T-helper 22 cell (primary cell): ENCODE measurements around the gene CISH.

Experiments
- DNase-seq: peaks from one replicate; pipeline ENCODE4 v3.0.0-alpha.2; 2020; ENCODE audit warnings: low read depth

Gene CISH

DNA sequence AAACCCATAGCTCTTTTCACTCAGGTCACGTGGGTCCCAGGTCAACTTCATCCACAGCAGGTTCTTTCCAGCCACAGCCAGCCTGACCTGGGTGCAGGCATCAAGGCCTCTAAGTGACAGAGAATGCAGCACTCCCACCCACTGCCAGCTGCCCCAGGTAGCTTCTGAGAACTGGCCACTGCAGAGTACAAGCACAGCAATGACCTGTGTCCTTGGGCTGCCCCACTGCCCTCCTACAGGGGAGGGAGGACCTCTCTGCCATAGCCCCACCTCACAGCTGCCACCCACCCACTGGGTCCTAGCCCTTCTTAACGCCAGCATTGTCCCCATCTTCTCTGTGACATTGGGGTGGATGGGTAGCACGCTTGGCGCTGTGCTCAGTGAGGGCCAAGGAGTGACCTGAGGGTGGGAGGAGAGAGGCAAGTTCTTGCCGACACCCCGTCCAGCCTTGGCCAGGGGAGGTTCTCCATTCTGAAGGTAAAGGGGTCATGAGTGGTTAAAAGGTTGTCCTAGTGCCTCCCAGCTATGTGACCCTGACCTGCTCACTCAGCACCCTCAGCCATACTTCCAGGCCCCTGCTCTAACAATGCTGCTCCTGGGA, 12.4 kb downstream of the CISH start:
- no peak for DNase-seq

DNA sequence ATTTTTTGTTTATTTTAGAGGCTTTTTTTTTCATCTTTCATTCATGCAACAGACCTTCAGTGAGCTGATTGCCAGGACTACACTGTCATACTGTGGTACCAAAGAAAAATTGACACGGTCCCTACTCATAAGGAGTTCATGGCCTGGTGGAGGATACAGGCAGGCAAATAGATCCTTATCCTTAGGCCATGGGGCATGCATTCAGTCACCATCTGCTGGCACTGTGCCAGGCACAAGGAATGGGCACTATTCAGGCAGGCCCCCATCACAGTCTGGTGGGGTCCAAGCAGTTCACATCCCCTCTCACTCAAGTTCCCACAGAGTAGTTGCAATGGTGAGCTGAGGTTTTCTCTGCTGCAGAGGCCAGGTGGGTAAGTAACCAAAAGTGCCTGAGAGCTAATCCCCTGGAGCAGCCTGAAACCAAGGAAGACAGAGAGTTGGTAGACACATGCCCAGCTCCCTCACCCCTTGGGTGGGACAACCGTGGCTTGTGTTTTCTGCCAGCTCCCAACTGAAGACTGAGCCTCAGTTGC, 17.3 kb downstream of the CISH start:
- no peak for DNase-seq

DNA sequence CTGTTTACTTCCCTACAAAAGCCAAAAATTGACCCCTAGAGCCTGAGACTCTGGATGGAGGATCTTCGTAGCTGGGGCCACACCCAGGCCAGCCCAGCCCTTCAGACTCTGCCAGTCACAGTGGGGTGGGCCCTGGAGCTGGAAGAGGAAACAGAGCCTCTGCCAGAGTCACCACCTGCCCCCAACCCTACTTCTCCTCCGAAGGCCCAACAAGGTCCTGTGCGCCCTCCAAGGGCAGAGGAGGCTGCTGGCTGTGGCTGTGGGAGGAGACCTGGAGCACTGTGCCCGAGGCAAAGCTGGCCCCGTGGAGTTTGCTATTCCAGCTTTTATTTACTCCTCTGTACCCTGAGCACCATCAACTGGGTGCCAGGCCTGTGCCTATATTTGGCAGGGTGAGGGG, 19.0 kb downstream of the CISH start:
- no peak for DNase-seq

DNA sequence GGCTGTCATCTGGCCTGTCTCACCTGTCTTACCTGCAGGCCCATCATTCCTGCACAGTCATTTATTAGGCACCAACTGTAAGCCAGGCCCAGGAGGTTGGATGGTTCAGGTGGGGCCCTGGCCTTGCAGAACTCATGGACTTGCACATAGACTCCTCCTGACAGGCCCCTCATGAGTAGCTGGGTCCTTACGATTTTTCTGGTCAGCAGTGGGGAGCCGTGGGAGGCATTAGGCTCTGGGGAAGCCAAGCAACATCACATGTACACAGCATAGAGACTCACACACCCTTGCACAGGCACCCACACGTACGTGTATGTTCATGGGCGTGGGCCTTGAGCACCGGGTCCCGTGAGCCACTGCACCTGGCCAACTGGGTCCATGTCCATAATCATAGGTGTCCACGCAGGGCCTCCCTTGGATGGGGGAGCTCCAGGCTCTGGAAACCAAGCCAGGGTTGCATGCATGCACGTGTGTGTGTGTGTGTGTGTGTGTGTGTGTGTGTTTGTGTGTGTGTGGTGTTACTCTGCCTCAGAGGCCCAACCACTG, 20.3 kb downstream of the CISH start:
- DNase-seq, result no peak

DNA sequence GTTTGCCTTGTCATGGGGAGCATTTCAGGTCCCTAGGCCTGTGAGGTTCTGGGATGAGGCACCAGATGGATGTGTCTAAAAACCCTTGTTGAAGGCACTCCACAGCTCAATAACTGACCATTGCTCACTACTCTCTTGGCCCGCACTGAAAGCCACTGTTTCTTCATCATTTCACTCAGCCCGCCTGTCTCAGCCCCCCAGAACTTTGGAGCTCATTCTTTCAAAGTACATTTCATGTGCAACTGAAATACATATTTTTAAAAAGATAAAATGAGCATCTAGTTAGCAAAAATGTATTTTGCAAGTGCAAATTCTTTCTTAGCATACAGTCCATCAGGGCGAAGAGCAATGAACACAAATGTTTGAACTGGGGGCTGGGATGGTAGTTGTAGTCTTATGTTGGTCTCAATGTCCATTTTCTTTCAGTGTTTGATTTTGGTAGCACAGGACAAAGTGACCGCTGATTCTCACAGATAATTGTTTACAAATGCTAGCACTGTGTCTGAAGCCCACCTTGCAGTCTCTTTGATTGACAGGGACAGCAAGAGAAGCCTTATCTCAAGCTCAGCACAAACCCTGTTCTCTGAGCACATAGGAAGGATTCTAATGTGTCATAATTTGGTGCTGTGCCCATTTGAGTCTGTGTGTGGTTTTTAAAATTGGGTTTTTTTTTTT, 22.7 kb downstream of the CISH start:
- no peak for DNase-seq

DNA sequence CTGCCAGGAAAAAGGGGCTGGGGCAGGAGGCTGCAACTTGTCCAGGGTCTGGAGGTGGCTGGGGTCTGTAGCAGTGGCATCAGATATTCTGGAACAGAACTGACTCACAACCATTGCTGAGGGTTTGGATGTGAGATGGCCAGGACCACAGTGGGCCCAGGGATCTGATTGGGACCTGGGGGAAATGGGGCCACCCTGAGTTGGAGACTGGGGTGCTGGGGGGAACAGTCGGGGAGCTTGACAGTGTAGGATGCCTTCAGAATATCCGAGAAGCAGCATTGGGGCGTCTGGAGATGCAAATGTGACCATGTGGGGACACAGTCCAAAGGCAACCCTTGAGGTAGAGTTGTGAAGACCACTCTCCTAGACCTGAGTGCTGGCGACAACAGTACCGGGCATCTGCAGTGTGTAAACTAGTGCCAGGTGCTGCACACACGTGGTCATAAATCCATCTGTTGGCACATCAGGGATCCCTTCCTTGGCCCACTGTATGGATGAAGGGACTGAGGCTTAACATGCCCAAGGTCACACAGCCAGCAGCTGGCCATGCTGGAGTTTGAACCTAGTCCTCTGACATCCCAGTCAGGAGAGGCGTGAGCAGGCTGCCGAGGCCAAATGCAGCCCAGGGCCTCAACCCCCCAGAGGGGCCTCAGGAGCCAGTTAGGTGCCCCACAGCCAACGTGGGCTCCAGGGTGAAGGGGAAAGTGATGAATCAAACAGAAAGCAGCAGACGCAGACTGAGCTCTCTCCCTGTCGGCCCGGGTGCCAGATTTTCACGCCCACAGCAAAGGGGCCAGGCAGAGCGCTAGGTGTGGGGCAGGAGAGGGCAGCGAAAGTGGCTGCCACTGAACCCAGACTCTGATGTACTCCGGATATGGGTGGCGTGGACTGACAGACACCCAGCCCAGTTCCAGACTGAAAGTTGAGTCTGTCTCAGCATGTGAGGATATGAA, 23.5 kb downstream of the CISH start:
- no peak for DNase-seq

DNA sequence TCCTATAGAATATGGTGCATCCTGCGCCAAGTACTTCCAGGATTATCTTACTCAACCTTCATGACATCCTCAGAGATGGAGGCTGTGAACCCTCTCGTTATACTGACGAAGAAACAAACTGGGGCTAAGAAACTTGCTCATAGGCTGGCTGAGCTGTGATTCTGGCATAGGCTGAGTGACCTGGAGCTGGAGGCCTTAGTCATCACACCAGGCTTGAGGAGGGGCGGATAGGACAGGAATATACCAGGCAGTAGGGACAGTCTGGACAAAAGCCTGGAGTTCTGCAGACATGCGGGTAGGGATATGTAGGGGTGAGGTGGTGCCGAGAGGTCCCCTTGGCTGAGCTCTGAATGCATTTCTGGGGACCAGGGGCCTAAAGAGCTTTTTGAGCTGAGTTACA, 24.2 kb downstream of the CISH start:
- DNase-seq, result no peak

DNA sequence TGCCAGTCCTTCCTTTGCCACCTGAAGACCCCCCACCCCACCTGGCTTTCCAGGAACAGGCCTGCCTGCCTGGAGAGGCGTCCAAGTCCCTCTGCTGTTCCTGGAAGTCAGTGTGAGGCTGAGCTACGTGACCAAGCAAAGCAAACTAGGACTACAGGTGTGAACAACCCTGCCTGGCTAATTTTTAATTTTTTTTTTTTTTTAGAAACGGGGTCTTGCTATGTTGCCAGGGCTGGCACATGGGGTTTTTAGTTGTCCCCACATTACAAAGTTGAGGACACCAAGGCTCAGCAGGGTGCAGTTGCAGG, 24.9 kb downstream of the CISH start:
- DNase-seq, result no peak

DNA sequence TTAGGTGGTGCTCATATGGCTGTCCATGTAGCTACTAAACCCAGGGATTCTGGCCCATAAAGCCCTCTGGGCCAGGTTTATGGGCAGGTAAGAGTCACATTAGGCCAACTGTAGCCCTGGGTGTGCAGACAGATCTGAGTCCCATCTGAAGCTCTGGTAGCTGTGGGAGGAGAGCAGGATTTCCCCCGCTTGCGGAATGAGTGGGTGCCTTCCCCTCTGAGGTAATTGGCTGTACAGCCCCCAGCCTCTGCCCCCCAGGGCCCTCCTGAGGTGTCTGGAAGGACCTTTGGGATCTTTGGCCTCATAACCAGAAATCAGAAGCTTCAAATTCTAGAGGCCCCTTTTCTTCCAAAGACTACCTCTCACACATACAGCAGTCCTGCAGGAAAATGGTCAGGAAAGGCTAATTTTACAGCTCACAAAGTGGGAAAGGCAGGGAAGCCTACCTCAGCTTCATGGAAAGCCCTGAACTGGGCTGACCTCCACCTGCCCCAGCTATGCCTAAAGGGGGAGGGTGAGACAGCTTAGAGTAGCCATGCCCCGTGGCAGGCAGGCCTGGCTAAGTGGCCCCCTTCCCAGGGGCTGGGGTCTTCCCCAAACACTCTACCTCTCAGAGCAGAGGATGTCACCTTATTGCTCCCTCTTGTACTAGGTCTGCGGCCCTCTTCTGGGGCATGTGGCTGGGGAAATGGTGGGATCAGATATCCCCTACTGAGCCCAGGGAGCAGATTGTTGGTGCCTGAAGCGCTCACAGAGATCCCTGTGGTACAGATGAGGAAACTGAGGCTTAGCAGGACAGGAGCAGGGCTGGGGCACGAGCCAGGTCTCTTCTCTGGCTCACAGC, 25.4 kb downstream of the CISH start:
- no peak for DNase-seq

DNA sequence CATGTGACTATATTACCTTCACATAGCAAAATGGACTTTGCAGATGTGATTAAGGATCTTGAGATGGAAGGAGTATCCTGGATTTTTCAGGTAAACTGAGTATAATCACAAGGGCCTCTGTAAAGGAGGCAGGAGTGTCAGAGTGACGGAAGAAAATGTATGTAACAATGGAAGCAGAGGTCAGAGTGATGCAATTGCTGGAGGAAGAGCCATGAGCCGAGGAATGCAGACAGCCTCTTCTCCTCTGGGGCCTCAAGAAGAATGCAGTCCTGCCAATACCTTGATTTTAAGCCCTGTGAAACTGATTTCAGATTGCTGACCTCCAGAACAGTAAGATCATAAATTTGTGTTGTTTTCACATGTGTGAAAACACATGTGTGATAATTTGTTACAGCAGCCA, 27.2 kb downstream of the CISH start:
- DNase-seq, result no peak

DNA sequence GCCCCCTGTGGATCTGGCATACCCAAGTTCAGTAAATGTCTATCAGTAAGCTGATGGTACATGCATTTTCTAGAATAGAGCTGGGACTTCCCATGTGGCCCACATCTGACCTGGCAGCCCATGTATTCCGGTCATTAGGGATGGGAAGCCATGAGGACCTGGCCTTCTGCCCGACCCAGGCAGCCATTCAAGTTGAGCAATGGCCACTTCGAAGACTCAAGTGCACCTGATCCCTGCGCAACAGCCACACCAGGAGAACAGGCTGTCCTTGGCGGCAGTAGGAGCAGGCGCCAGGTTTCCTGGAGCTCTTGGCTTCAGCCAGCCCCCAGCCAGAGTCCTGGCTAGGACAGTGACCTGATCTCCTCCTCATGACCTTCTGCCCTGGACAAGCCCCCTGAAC, 27.7 kb downstream of the CISH start:
- DNase-seq, result no peak

DNA sequence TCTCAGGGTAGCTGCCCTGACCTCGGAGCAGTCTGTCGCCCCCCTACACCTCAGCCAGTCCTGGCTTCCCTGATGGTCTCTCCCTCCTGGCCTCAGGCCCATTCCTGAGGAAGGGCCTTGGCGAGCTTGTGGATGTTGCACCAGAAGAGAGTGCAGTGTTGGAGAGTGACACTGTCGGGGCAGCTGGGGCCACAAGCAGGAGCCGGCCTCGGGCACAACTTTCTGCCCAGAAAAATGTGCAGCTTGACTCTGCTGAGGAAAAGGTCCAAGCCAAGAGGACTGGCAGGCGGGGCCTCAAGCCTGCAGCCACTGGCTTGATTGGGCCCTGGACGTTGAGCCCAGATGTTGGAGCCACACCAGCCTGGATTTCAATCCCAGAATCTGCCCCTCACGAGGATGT, 29.5 kb downstream of the CISH start:
- DNase-seq, result no peak

DNA sequence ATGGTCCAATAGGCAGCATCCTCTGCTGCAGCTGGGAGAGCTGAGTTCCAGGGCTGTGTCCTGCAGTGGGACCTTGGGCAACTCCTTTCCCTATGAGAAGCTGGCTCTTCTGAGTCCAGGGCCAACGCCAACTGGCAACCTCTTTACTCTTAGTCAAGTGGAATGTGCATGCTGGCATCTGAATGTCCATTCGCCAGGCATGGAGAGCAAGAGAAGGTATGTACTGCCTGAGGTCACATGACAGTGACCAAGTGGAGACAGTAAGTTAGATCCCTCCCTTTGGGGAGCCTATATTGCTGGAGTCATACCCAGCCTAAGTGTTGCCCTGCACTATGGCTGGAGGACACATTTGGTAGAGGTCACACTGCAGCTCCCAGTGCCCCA, 30.1 kb downstream of the CISH start:
- no peak for DNase-seq

DNA sequence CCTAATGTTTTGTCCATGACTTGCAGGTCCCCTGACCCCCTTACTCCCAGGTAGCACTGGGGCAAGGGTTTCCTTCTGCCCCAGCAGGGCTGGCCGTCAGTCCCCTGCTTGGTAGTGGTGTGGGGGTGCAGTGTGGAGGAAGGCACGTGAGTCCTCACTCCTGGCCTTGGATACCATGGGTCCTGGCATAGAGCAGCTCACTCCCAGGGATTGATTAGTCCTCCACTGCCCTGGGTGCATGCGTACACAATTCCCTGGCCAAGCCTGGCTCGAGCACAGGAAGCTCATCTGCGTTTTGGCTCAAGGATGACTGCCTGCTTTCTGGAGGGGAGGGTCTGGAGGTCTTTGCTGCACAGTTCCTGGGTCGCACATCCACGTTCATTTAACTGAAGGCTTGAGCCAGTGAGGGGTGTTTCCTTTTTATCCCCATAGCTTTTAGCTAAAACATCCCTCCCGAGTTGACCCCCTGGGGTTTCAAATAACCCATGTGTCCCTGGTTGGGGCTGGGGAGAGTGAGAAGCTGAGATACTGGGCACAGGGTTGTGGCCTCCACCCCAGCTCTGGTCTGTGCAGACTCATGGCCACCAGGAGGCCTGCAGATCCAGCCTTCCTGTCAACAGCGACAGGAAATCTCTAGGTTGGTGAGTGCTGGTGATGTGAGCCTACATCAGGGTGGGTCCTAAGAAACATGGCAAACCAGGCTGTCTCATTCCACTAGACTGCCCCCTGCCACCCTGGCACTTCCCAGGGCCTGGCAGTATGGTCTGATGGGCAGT, 30.7 kb downstream of the CISH start:
- no peak for DNase-seq

DNA sequence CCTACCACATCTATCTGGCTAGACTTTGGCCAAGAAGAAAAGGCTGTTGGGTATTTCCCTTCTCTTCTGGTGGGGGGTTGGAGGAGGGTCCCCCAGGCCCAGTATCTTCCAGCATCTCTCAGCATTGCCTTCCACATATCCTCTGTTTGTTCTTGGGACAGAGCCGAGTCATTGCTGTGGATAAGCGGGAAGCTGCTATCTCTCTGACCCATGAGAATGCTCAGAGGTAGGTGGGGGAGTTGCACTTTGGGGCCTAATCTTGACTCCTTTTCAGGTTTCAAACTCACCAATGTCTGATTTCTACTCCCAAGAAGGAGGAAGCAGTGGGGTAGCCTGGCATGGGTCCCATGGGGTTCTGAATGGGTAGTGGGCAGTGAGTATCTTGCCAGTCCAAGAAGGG, 34.2 kb downstream of the CISH start:
- DNase-seq, result no peak

DNA sequence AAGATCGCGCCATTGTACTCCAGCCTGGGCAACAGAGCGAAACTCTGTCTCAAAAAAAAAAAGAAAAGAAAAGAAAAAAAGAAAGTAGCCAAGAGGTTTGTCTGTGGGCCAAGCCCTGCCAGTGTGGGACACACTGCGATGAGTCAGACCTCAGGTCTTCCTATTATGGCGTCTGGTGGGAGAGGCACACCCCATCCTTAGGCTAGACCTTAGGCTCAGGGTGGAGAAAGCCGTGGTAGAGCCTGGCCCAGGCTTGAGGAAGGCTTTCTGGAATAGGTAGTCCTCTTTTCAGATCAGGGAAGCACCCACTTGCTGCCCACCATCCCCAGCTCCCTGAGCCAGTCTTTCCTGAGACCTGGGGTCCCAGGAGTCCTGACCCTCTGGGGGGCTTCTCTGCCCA, 36.2 kb downstream of the CISH start:
- no peak for DNase-seq

DNA sequence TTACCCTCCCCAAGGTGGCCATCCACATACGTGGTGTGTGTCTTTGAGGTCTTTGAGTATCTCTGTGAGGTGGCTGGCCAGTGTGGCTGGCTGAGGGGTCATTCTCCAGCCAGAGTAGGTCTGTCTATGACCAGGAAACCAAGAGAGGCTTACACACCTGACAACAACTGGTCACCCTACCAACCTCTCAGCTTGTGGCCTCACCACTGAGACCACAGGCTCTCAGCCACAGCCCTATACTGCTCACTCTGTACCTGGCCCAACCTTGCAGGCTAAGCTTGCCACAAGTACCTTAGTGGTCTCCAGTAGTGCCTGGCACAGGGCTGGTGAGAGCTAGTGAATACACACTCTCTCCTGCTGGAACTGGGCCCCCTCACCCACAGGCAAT, 37.1 kb downstream of the CISH start:
- DNase-seq, result no peak

DNA sequence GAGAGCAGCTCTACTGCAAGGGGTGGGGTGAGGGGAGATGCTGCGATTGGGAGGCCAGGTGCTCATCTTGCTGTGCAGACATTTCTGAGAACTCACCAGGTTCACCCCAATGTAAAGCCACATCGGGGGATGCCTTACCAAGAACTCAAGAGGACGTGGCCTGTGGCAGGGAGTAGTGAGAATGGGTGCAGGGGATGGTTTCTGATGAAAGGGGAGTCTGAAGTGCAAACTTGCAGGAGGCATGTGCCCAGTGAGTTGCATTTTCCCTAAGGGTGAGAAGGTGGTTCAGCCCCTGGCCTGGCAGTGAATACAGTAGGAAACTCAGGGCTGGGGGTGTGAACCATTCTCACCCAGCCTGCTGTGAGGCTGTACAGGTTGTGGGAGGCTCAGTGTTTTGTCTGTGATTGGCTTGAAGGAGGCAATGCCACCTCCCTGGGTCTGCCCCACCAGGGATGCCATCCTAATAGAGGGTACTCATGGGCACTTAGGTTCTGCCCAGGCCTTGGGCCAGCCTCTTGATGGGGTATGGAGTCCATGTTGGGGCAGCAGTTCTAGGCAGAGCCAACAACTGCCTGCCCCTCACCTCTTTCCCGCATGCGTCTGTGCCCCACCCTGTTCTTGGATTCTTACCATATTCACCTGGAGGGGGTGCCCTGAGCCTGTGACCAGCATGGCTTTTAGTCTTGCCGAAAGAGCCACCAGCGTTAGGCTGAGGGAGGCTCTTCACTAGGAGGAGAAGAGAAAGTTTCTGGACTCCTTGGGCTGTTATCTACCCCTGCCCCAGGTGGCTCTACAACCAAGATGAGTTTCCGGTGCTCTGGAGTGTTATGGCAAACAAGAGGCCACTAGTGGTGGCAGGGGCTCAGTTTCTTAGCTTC, 37.8 kb downstream of the CISH start:
- no peak for DNase-seq

DNA sequence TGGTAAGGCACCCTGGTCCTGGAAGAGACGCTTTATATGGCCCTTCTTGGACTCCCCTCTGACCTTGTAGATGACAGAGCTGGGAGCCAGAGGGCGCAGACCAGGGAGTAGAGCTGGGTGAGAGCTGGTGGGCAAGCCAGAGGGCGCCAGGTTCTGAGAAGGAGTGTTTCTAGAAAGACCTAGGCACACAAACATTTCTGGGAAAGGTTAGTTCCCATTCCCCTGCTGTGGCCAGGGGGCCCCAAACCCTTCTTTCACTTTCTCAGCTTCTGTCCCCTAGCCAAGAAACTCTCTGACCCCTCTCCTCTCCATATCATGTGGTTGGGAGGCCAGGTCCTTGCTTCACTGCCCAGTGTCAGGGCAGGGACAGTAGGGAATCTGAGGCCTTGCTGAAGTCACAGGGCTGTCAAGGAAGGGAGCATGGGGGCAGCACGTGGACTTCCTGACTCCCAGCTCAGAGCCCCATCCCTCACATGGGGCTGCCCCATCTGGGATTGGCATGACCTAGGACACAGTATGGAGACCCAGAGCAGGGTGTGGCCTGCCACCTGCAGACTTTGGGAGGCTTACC, 38.7 kb downstream of the CISH start:
- no peak for DNase-seq

DNA sequence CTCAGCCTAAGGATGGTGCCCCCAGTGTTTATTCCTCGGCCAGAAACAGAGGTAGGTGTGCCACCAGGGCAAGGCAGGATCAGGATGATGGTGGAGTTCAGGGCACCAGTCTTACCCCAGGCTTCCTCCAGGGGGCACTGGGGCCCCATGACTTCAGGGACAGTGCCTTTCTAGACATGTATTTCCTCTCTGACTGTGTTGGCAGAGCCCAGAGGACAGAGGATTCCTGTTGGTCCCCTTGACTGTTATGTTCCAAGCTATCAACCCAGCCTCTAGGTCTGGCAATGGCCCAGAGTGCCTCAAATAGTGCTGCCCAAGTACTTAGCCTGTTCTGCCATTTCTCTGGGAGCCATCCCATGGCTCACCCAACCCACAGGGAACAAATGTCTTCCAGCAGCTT, 39.4 kb downstream of the CISH start:
- peak; percentile 55 for DNase-seq
